COLO668 (cell line): ENCODE measurements around the gene TSPAN11.
A peak's percentile ranks its signal among the peaks of the same experiment; 100 is the strongest.

Experiments used
- DNase-seq: peaks from one replicate; lab custom pipeline; 2025; ENCODE audit not compliant: unreplicated experiment; lab: John Stamatoyannopoulos, UW

Gene TSPAN11

GRCh38 chr12:30959110-30959710 is 32.7 kb downstream of the TSPAN11 start:
- no peak for DNase-seq

GRCh38 chr12:30959778-30960177 is 33.2 kb downstream of the TSPAN11 start:
- DNase-seq, result no peak

- DNase-seq, result no peak
Measured at GRCh38 chr12:30961030-30961429, 34.5 kb downstream of the TSPAN11 start.

- no peak for DNase-seq
Measured at GRCh38 chr12:30962047-30962446, 35.5 kb downstream of the TSPAN11 start.

- no peak for DNase-seq
Measured at GRCh38 chr12:30963709-30964564, 37.4 kb downstream of the TSPAN11 start.

GRCh38 chr12:30964896-30965612 is 38.5 kb downstream of the TSPAN11 start:
- no peak for DNase-seq

GRCh38 chr12:30965613-30965985 is 39.1 kb downstream of the TSPAN11 start:
- peak; percentile 3 for DNase-seq

GRCh38 chr12:30967026-30967425 is 40.5 kb downstream of the TSPAN11 start:
- DNase-seq, result no peak

GRCh38 chr12:30968211-30968610 is 41.7 kb downstream of the TSPAN11 start:
- no peak for DNase-seq

GRCh38 chr12:30969006-30969405 is 42.5 kb downstream of the TSPAN11 start:
- DNase-seq, result no peak

- no peak for DNase-seq
Measured at GRCh38 chr12:30969606-30970395, 43.3 kb downstream of the TSPAN11 start.

GRCh38 chr12:30970559-30971197 is 44.1 kb downstream of the TSPAN11 start:
- DNase-seq, result peak; percentile 19

GRCh38 chr12:30972035-30972434 is 45.5 kb downstream of the TSPAN11 start:
- DNase-seq, result no peak

- no peak for DNase-seq
Measured at GRCh38 chr12:30973175-30973574, 46.6 kb downstream of the TSPAN11 start.

- no peak for DNase-seq
Measured at GRCh38 chr12:30973830-30974229, 47.3 kb downstream of the TSPAN11 start.

- DNase-seq, result peak; percentile 34
Measured at GRCh38 chr12:30974746-30975500, 48.4 kb downstream of the TSPAN11 start.

GRCh38 chr12:30975581-30975980 is 49.0 kb downstream of the TSPAN11 start:
- no peak for DNase-seq

GRCh38 chr12:30976206-30976605 is 49.7 kb downstream of the TSPAN11 start:
- no peak for DNase-seq

- DNase-seq, result no peak
Measured at GRCh38 chr12:30977124-30977523, 50.6 kb downstream of the TSPAN11 start.
